ENCODE results near the gene PDXDC1.
"Not testable (repeated sequence)": the region's sequence is repeated elsewhere in the genome, so short reads cannot be mapped to it uniquely, and the experiment has no call there.

The PDXDC1 gene

GRCh38 chr16:15073101-15073500 lies 98.3 kb downstream of the PDXDC1 start:
- no peaks in the 10 kb centered on the region for H3K27me3 ChIP-seq
- no peaks in the 10 kb centered on the region for H3K9me3 ChIP-seq
- TF ChIP-seq CTCF (IDR thresholded peaks at IDR 0.05), result no peak
- H3K4me3 ChIP-seq (ENCODE audit: low read depth in 1 of 2, low read length in 1 of 2), result no peak overlapping the region
- peaks cover 64% of the 10 kb centered on the region for H3K36me3 ChIP-seq
- no peaks in the 10 kb centered on the region for H3K4me1 ChIP-seq (ENCODE audit: control insufficient read depth in 1 of 2, insufficient read depth in 1 of 2, low read depth in 1 of 2, low read length in 1 of 2)
- H3K27ac ChIP-seq, result no peak overlapping the region

- not testable (repeated sequence) for H3K4me1 ChIP-seq (ENCODE audit: control insufficient read depth in 1 of 2, insufficient read depth in 1 of 2, low read depth in 1 of 2, low read length in 1 of 2); H3K27me3 ChIP-seq; H3K4me3 ChIP-seq (ENCODE audit: low read depth in 1 of 2, low read length in 1 of 2); H3K9me3 ChIP-seq; H3K27ac ChIP-seq
- H3K36me3 ChIP-seq, result peaks cover 54% of the 10 kb centered on the region
These were observed 101.3 kb downstream of the PDXDC1 start for GRCh38 chr16:15076161-15076560.

GRCh38 chr16:15080883-15081282 lies 106.1 kb downstream of the PDXDC1 start:
- not testable (repeated sequence) for H3K4me1 ChIP-seq (ENCODE audit: control insufficient read depth in 1 of 2, insufficient read depth in 1 of 2, low read depth in 1 of 2, low read length in 1 of 2); H3K27me3 ChIP-seq; H3K9me3 ChIP-seq; H3K27ac ChIP-seq; H3K4me3 ChIP-seq (ENCODE audit: low read depth in 1 of 2, low read length in 1 of 2)
- peaks cover 48% of the 10 kb centered on the region for H3K36me3 ChIP-seq

GRCh38 chr16:15082788-15083187 lies 108.0 kb downstream of the PDXDC1 start:
- not testable (repeated sequence) for H3K9me3 ChIP-seq; H3K4me1 ChIP-seq (ENCODE audit: control insufficient read depth in 1 of 2, insufficient read depth in 1 of 2, low read depth in 1 of 2, low read length in 1 of 2); H3K4me3 ChIP-seq (ENCODE audit: low read depth in 1 of 2, low read length in 1 of 2); H3K27me3 ChIP-seq; H3K27ac ChIP-seq
- peaks cover 42% of the 10 kb centered on the region for H3K36me3 ChIP-seq

GRCh38 chr16:15090663-15091269 lies 115.9 kb downstream of the PDXDC1 start:
- not testable (repeated sequence) for H3K9me3 ChIP-seq; H3K4me3 ChIP-seq (ENCODE audit: low read depth in 1 of 2, low read length in 1 of 2); H3K4me1 ChIP-seq (ENCODE audit: control insufficient read depth in 1 of 2, insufficient read depth in 1 of 2, low read depth in 1 of 2, low read length in 1 of 2); H3K27me3 ChIP-seq; H3K27ac ChIP-seq
- peaks cover 15% of the 10 kb centered on the region for H3K36me3 ChIP-seq

- peak overlapping the region; percentile 63 to 75 for H3K4me3 ChIP-seq (ENCODE audit: low read depth in 1 of 2, low read length in 1 of 2)
- H3K9me3 ChIP-seq; H3K4me1 ChIP-seq (ENCODE audit: control insufficient read depth in 1 of 2, insufficient read depth in 1 of 2, low read depth in 1 of 2, low read length in 1 of 2); H3K27me3 ChIP-seq: not testable (repeated sequence)
- peaks cover 10% of the 10 kb centered on the region for H3K36me3 ChIP-seq
- peak overlapping the region; percentile 65 for H3K27ac ChIP-seq
These were observed 118.7 kb downstream of the PDXDC1 start for GRCh38 chr16:15093571-15093954.

- not testable (repeated sequence) for H3K4me1 ChIP-seq (ENCODE audit: control insufficient read depth in 1 of 2, insufficient read depth in 1 of 2, low read depth in 1 of 2, low read length in 1 of 2); H3K27me3 ChIP-seq
- H3K36me3 ChIP-seq, result peaks cover 10% of the 10 kb centered on the region
These were observed 119.4 kb downstream of the PDXDC1 start, which contains the start of gene RRN3 for GRCh38 chr16:15093955-15094827. Gene RRN3 (minus strand): TSS chr16:15094272. CDS start chr16:15094233, 39 bp downstream.

GRCh38 chr16:15096583-15096972 lies 121.8 kb downstream of the PDXDC1 start:
- not testable (repeated sequence) for H3K27me3 ChIP-seq; H3K4me1 ChIP-seq (ENCODE audit: control insufficient read depth in 1 of 2, insufficient read depth in 1 of 2, low read depth in 1 of 2, low read length in 1 of 2); H3K9me3 ChIP-seq; H3K27ac ChIP-seq; H3K4me3 ChIP-seq (ENCODE audit: low read depth in 1 of 2, low read length in 1 of 2); H3K36me3 ChIP-seq

More at GRCh38 chr16:15093955-15094827, 119.4 kb downstream of the PDXDC1 start, which contains the start of gene RRN3:
- peak within 1 kb of the TSS; percentile 63 to 75 for H3K4me3 ChIP-seq (ENCODE audit: low read depth in 1 of 2, low read length in 1 of 2)
- H3K9me3 ChIP-seq, result not testable (repeated sequence)
- H3K27ac ChIP-seq, result peak within 1 kb of the TSS; percentile 65

GRCh38 chr16:15099366-15099909 lies 124.6 kb downstream of the PDXDC1 start:
- not testable (repeated sequence) for H3K27ac ChIP-seq; H3K9me3 ChIP-seq; H3K36me3 ChIP-seq; H3K27me3 ChIP-seq; H3K4me3 ChIP-seq (ENCODE audit: low read depth in 1 of 2, low read length in 1 of 2); H3K4me1 ChIP-seq (ENCODE audit: control insufficient read depth in 1 of 2, insufficient read depth in 1 of 2, low read depth in 1 of 2, low read length in 1 of 2)

GRCh38 chr16:15100372-15100987 lies 125.7 kb downstream of the PDXDC1 start:
- H3K27ac ChIP-seq; H3K9me3 ChIP-seq; H3K27me3 ChIP-seq; H3K4me3 ChIP-seq (ENCODE audit: low read depth in 1 of 2, low read length in 1 of 2); H3K36me3 ChIP-seq; H3K4me1 ChIP-seq (ENCODE audit: control insufficient read depth in 1 of 2, insufficient read depth in 1 of 2, low read depth in 1 of 2, low read length in 1 of 2): not testable (repeated sequence)

- not testable (repeated sequence) for H3K27me3 ChIP-seq; H3K4me1 ChIP-seq (ENCODE audit: control insufficient read depth in 1 of 2, insufficient read depth in 1 of 2, low read depth in 1 of 2, low read length in 1 of 2); H3K27ac ChIP-seq; H3K9me3 ChIP-seq; H3K4me3 ChIP-seq (ENCODE audit: low read depth in 1 of 2, low read length in 1 of 2); H3K36me3 ChIP-seq
These were observed 153.0 kb downstream of the PDXDC1 start for GRCh38 chr16:15127641-15128425.
